Liver (tissue), 3 donors: ENCODE measurements around the gene COL9A3.

ENCODE experiments used
- ATF3 ChIP-seq: IDR thresholded peaks from 2 replicates; pipeline ENCODE4 v1.6.1; 2016; ENCODE audit warnings: antibody characterized with exemption
- CTCF ChIP-seq: fragments of 150-350 bp; IDR thresholded peaks from 2 replicates; pipeline ENCODE4 v1.5.1; 2017; ENCODE audit warnings: improper control_type of control experiment, low read depth, low read length; ENCODE audit not compliant: missing input control
- EGR1 ChIP-seq, 2 donors: IDR thresholded peaks; 2 replicates each; pipeline ENCODE4 v1.6.1; 2016 to 2018; ENCODE audit warnings: antibody characterized with exemption in 2 of 2, low read depth in 2 of 2
- GABPA ChIP-seq, 2 donors: IDR thresholded peaks in 1 of 2; conservative IDR thresholded peaks in 1 of 2; 2 replicates each; pipeline ENCODE4 v1.6.1; 2016; ENCODE audit warnings: antibody characterized with exemption in 2 of 2, mild to moderate bottlenecking in 1 of 2, moderate library complexity in 1 of 2
- JUND ChIP-seq, 2 donors: IDR thresholded peaks; 2 replicates each; pipeline ENCODE4 v1.6.1; 2016; ENCODE audit warnings: antibody characterized with exemption in 2 of 2
- MAX ChIP-seq: IDR thresholded peaks from 2 replicates; pipeline ENCODE4 v1.6.1; 2016; ENCODE audit warnings: antibody characterized with exemption
- RAD21 ChIP-seq, 2 donors: IDR thresholded peaks; 2 replicates each; pipeline ENCODE4 v1.6.1; 2016; ENCODE audit warnings: antibody characterized with exemption in 2 of 2, mild to moderate bottlenecking in 2 of 2
- REST ChIP-seq: IDR thresholded peaks from 2 replicates; pipeline ENCODE4 v1.6.1; 2016; ENCODE audit warnings: antibody characterized with exemption, mild to moderate bottlenecking
- SP1 ChIP-seq: IDR thresholded peaks from 2 replicates; pipeline ENCODE4 v1.6.1; 2018; ENCODE audit warnings: antibody characterized with exemption, mild to moderate bottlenecking
- TAF1 ChIP-seq: conservative IDR thresholded peaks from 2 replicates; pipeline ENCODE4 v1.6.1; 2016; ENCODE audit warnings: antibody characterized with exemption, mild to moderate bottlenecking
- YY1 ChIP-seq: IDR thresholded peaks from 2 replicates; pipeline ENCODE4 v1.6.1; 2016; ENCODE audit warnings: antibody characterized with exemption, mild to moderate bottlenecking
- ZBTB33 ChIP-seq: IDR thresholded peaks from 2 replicates; pipeline ENCODE4 v1.6.1; 2016; ENCODE audit warnings: antibody characterized with exemption
- donor health status: healthy.
- donor health status: healthy.

- TF ChIP-seq CTCF: peak; percentile 86
- TF ChIP-seq TAF1: no peak
- no peak for TF ChIP-seq YY1
- no peak for TF ChIP-seq EGR1 (IDR thresholded peaks at IDR 0.05; ENCODE audit: low read depth in 2 of 2)
- TF ChIP-seq REST: no peak
- no peak for TF ChIP-seq ZBTB33
- TF ChIP-seq JUND (IDR thresholded peaks at IDR 0.05): no peak
- TF ChIP-seq MAX: no peak
- peak; percentile 78 to 82 for TF ChIP-seq RAD21 (IDR thresholded peaks at IDR 0.05)
- no peak for TF ChIP-seq SP1
- TF ChIP-seq GABPA (IDR thresholded peaks at IDR 0.05 in 1 of 2, conservative IDR thresholded peaks at IDR 0.05 in 1 of 2): no peak
- TF ChIP-seq ATF3: no peak
Observed at GRCh38 chr20:62808211-62808865, 8.5 kb upstream of the COL9A3 start.
